GM19438 (cell line): ENCODE measurements around the gene CAMTA1.

ENCODE experiments used
- ATAC-seq: cut with Tn5 transposase; IDR thresholded peaks from one replicate; pipeline ENCODE4 v1.9.1; 2021; ENCODE audit warnings: low read depth; ENCODE audit not compliant: unreplicated experiment

CAMTA1 gene

GRCh38 chr1:6923012-6923411 is 137.8 kb downstream of the CAMTA1 start:
- no peak for ATAC-seq

- ATAC-seq: no peak
These were observed 138.2 kb downstream of the CAMTA1 start for GRCh38 chr1:6923416-6923815.

GRCh38 chr1:6923955-6924881 is 139.0 kb downstream of the CAMTA1 start:
- ATAC-seq: no peak

- no peak for ATAC-seq
These were observed 139.6 kb downstream of the CAMTA1 start for GRCh38 chr1:6924891-6925290.

- no peak for ATAC-seq
These were observed 142.4 kb downstream of the CAMTA1 start for GRCh38 chr1:6927626-6928025.

- no peak for ATAC-seq
These were observed 143.0 kb downstream of the CAMTA1 start for GRCh38 chr1:6928106-6928885.

- ATAC-seq: no peak
These were observed 145.6 kb downstream of the CAMTA1 start for GRCh38 chr1:6930732-6931300.

- no peak for ATAC-seq
These were observed 150.2 kb downstream of the CAMTA1 start for GRCh38 chr1:6935361-6935883.

- no peak for ATAC-seq
These were observed 150.8 kb downstream of the CAMTA1 start for GRCh38 chr1:6935911-6936690.

GRCh38 chr1:6937048-6937447 is 151.8 kb downstream of the CAMTA1 start:
- no peak for ATAC-seq

- ATAC-seq: no peak
These were observed 154.1 kb downstream of the CAMTA1 start for GRCh38 chr1:6939363-6939762.

- no peak for ATAC-seq
These were observed 156.5 kb downstream of the CAMTA1 start for GRCh38 chr1:6941786-6942185.

- no peak for ATAC-seq
These were observed 157.7 kb downstream of the CAMTA1 start for GRCh38 chr1:6942990-6943389.

GRCh38 chr1:6944434-6944833 is 159.2 kb downstream of the CAMTA1 start:
- ATAC-seq: no peak

- no peak for ATAC-seq
These were observed 162.7 kb downstream of the CAMTA1 start for GRCh38 chr1:6947952-6948351.

- ATAC-seq: no peak
These were observed 163.2 kb downstream of the CAMTA1 start for GRCh38 chr1:6948416-6948815.

- ATAC-seq: no peak
These were observed 163.6 kb downstream of the CAMTA1 start for GRCh38 chr1:6948861-6949260.

- ATAC-seq: no peak
These were observed 164.9 kb downstream of the CAMTA1 start for GRCh38 chr1:6950001-6950765.

- no peak for ATAC-seq
These were observed 166.3 kb downstream of the CAMTA1 start for GRCh38 chr1:6951536-6951935.

- no peak for ATAC-seq
These were observed 168.0 kb downstream of the CAMTA1 start for GRCh38 chr1:6953216-6953615.
